OCI-LY3 (cell line): ENCODE data around the gene RPP25L.

Experiments
- CTCF ChIP-seq: fragments of 200-600, 300-600 bp; sonication (generic); IDR thresholded peaks from 2 replicates; pipeline ENCODE4 v1.5.1; 2014; ENCODE audit warnings: antibody characterized with exemption, low read length, low read depth
- EZH2phosphoT487 ChIP-seq: fragments of 200-600 bp; shearing (Covaris generic); IDR thresholded peaks from 2 replicates; pipeline ENCODE4 v1.6.1; 2018; ENCODE audit warnings: antibody characterized with exemption, mixed run types, low read depth

- TF ChIP-seq CTCF = no peak
- no peak for TF ChIP-seq EZH2phosphoT487
These were observed 40.1 kb upstream of the RPP25L start, which contains the start of gene IL11RA for GRCh38 chr9:34651876-34652601.
